Heart left ventricle (tissue), 16 donors: ENCODE data around the gene RABGAP1. TPM values are rescaled to one million over a fixed set of nuclear protein-coding genes. Genes with fewer than 3 reads are reported as not detected.
A peak's percentile ranks its signal among the peaks of the same experiment; 100 is the strongest.

Experiments used
- ATAC-seq, 4 donors: fragments of 200-7000 bp; cut with Tn5 transposase; one replicate each; pipeline ENCODE4 v1.9.1; 2020 to 2022; ENCODE audit warnings: moderate library complexity in 4 of 4, mild to moderate bottlenecking in 3 of 4, moderate number of reproducible peaks in 1 of 4
- DNase-seq, 5 donors: peaks; one replicate each; pipeline ENCODE4 v3.0.0-alpha.2; 2020
- H3K27ac ChIP-seq, 12 donors: fragments of 200-600 bp; sonication (generic) in 4 of 12; one replicate each; pipeline versions ENCODE4 v1.5.0 to v1.8.0; 2016 to 2022; ENCODE audit warnings: mild to moderate bottlenecking in 2 of 12
- H3K27me3 ChIP-seq, 9 donors: fragments of 200-600 bp; sonication (generic) in 2 of 9; one replicate each; pipeline versions ENCODE4 v1.5.1 to v1.8.0; 2016 to 2022; ENCODE audit warnings: mild to moderate bottlenecking in 3 of 9
- H3K36me3 ChIP-seq, 9 donors: fragments of 200-600 bp; sonication (generic) in 2 of 9; one replicate each; pipeline versions ENCODE4 v1.5.0 to v1.8.0; 2018 to 2022; ENCODE audit warnings: mild to moderate bottlenecking in 2 of 9
- H3K4me1 ChIP-seq, 12 donors: fragments of 200-600 bp; sonication (generic) in 4 of 12; one replicate each; pipeline versions ENCODE4 v1.5.0 to v1.8.0; 2016 to 2022; ENCODE audit warnings: mild to moderate bottlenecking in 3 of 12
- H3K4me3 ChIP-seq, 12 donors: fragments of 200-600 bp; sonication (generic) in 4 of 12; one replicate each; pipeline versions ENCODE4 v1.5.0 to v1.8.0; 2017 to 2022; ENCODE audit warnings: mild to moderate bottlenecking in 9 of 12, moderate library complexity in 4 of 12
- H3K9me3 ChIP-seq, 12 donors: fragments of 200-600 bp; sonication (generic) in 4 of 12; one replicate each; pipeline versions ENCODE4 v1.5.0 to v1.8.0; 2016 to 2022; ENCODE audit warnings: mild to moderate bottlenecking in 1 of 12
- CTCF ChIP-seq, 12 donors: fragments of 200-600 bp; sonication (generic) in 4 of 12; IDR thresholded peaks; one replicate each; pipeline versions ENCODE4 v1.5.0 to v1.8.0; 2018 to 2022; ENCODE audit warnings: antibody characterized with exemption in 12 of 12, mild to moderate bottlenecking in 5 of 12
- POLR2A ChIP-seq, 2 donors: fragments of 450-650 bp; IDR thresholded peaks; one replicate each; pipeline ENCODE4 v1.6.1; 2017; ENCODE audit warnings: antibody characterized with exemption in 2 of 2, mild to moderate bottlenecking in 2 of 2, moderate library complexity in 2 of 2
- WGBS, 4 donors: extraction: QIAGEN DNeasy Blood & Tissue Kit in 2 of 4; methylation state at CpG; one replicate each; pipeline versions ENCODE4 v1.1.5 to v1.1.7; 2013 to 2018; 5-methylcytosine and 5-hydroxymethylcytosine counted together
- intact Hi-C, 10 donors: fragments of 100-400 bp; cut with DNase I; formaldehyde crosslinking; loops; one replicate each; pipeline versions ENCODE4 v1.11.1 to v1.14.2; 2022
- polyA plus RNA-seq, 2 donors: library from polyadenylated mRNA; stranded (reverse); fragments of 200-250 nt; gene quantifications; one replicate each; pipeline ENCODE4 v1.2.3, GENCODE V29; 2013
- total RNA-seq, 9 donors: library from RNA; depleted of rRNA in 2 of 9; stranded (reverse); fragments of >200 nt in 2 of 9; fragmentation: NEBNext Ultra II Directional in 3 of 9; extraction: Animal tissue kit (Norgen Biotek cat#: 25700) in 3 of 9; gene quantifications; one replicate each; pipeline versions ENCODE4 v1.1.0 to v1.2.4, GENCODE V29; 2016 to 2023
- donor health status: ischemic (EF 13 %, LVEDD 7.1; RV severe dilation, severe dysfunction).
- donor health status: healthy with polysubstance abuse.
- donor health status: DM: no; HTN: yes; CAD: no.
- donor health status: DM: no; HTN: no; CAD: no.
- donor health status: ischemic (EF 25% LVEDD 6.9; RV normal size, moderate dysfunction).
- donor health status: ischemic (EF 25% LVEDD 5.7; RV mildly dilated, moderate dysfunction).
- donor health status: healthy.
- donor health status: DM: yes; HTN: yes; CAD: no.
- donor health status: ischemic (EF 35%, LVEDD 5.7; RV mildly dilated, moderate dysfunction).
- donor health status: nonischemic (EF 11% LVEDD 7.7; RV severe dilation, severe dysfunction).
- donor health status: DM: yes; HTN: yes; CAD: no.
- donor health status: PGD.
- donor health status: ischemic (EF 29% LVEDD 5.4; RV normal size, mild dysfunction).
- donor health status: nonischemic (EF 23%, LVEDD 6.1; RV moderate dilation, normal function).

RABGAP1 gene
- total and polyA plus RNA-seq, 11 donors = 11.8 to 62.2 (median 43.3) TPM

DNA sequence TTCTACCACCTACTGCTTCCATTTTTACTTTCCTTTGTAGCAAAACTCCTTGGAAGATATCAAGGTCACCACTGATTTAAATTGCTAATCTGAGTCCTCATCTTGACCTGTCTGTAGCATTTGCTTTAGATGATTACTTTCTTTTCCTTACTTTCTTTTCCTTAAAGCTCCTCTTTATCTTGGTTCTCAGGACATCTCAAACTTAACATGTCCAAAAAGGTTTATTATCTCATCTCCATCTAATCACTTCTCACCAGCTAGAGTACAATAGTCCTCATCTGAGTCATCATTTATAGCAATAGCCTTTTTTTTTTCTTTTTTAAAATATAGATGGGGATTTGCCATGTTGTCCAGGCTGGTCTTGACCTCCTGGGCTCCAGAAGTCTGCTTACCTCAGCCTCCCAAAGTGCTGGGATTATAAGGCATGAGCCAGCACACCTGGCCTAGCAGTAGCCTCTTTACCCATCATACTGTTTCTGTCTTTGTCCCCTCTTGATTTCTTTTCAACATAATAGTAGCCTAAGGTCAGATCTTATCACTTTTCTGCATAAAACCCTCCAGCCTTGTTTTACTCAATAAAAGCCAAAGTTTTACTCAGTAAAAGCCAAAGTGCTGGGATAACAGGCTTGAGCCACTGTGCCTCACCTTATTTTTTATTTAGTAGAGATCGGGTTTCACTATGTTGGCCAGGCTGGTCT, 59.7 kb downstream of the RABGAP1 start:
- WGBS, 4 donors = 94 to 99% (median 96%) methylated on average over 1 of the region's 1 CpG
- intact Hi-C loops = loop anchor here in 2 of 10 donors (2.0 to 5.0 kb wide), 2 partner anchors 14 to 77 kb away; no protein-coding TSS in a partner anchor
- no peak for TF ChIP-seq POLR2A (IDR thresholded peaks at IDR 0.05)
- no peak for TF ChIP-seq CTCF (IDR thresholded peaks at IDR 0.05)
- H3K4me3 ChIP-seq = no peak overlapping the region
- peaks cover 0 to 85% (median 59%) of the 10 kb centered on the region in 9 donors for H3K36me3 ChIP-seq
- ATAC-seq = no peak
- no peaks in the 10 kb centered on the region for H3K27me3 ChIP-seq
- no peaks in the 10 kb centered on the region for H3K9me3 ChIP-seq
- H3K4me1 ChIP-seq = peaks cover 0 to 24% (median 11%) of the 10 kb centered on the region in 12 donors
- H3K27ac ChIP-seq = no peak overlapping the region
- DNase-seq = no peak

DNA sequence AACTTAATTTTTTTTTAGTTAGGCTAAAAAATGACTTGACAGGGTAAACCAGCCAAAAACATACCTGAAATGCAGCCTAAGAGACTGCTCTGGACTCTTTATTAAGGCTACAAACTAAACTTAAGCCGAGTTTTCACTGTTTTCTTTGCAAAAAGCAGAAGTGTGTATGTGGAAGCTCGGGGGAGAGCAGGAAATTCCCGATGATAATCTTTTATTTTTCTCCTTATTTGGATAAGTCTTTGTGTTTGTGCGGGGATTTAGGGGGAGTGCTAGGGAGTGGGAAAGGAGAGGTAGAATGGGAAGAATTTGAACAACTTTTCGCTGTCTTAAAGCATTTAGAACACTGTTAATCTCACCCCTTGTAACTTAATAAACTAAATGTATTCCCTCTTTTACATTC, 61.9 kb downstream of the RABGAP1 start:
- H3K27ac ChIP-seq = peak overlapping the region in 8 of 12 donors; percentile 10 to 61 (median 36)
- no peak for TF ChIP-seq CTCF (IDR thresholded peaks at IDR 0.05)
- TF ChIP-seq POLR2A (IDR thresholded peaks at IDR 0.05) = no peak
- intact Hi-C loops = loop anchor here in 1 of 10 donors (5.0 kb wide), 1 partner anchor 75 kb away; no protein-coding TSS in a partner anchor
- H3K4me3 ChIP-seq = no peak overlapping the region
- 41 to 56% (median 48%) methylated on average over 5 of the region's 5 CpGs for WGBS, 4 donors
- no peaks in the 10 kb centered on the region for H3K27me3 ChIP-seq
- peaks cover 0 to 83% (median 44%) of the 10 kb centered on the region in 9 donors for H3K36me3 ChIP-seq
- H3K4me1 ChIP-seq = peaks cover 0 to 24% (median 11%) of the 10 kb centered on the region in 12 donors
- no peak for DNase-seq
- peak in 1 of 4 donors; percentile 32 for ATAC-seq
- no peaks in the 10 kb centered on the region for H3K9me3 ChIP-seq

GRCh38 chr9:123003466-123003865, 62.6 kb downstream of the RABGAP1 start:
- WGBS, 4 donors = 42 to 96% (median 91%) methylated on average over 2 of the region's 2 CpGs
- intact Hi-C loops = loop anchor here in 1 of 10 donors (5.0 kb wide), 1 partner anchor 74 kb away; no protein-coding TSS in a partner anchor
- Histone ChIP-seq H3K4me3 (no peak overlapping the region), H3K9me3 (no peaks in the 10 kb centered on the region), H3K27ac (peak overlapping the region in 7 of 12 donors; percentile 10 to 61 (median 36)), H3K4me1 (peaks cover 0 to 24% (median 13%) of the 10 kb centered on the region in 12 donors), H3K27me3 (no peaks in the 10 kb centered on the region), H3K36me3 (peaks cover 0 to 79% (median 37%) of the 10 kb centered on the region in 9 donors)
- no peak for DNase-seq
- TF ChIP-seq CTCF (IDR thresholded peaks at IDR 0.05) = no peak
- TF ChIP-seq POLR2A (IDR thresholded peaks at IDR 0.05) = no peak
- ATAC-seq = no peak

GRCh38 chr9:123005964-123006363, 65.1 kb downstream of the RABGAP1 start:
- TF ChIP-seq POLR2A (IDR thresholded peaks at IDR 0.05) (no peak), CTCF (IDR thresholded peaks at IDR 0.05) (no peak)
- H3K4me3 ChIP-seq = no peak overlapping the region
- WGBS, 4 donors = 73 to 83% (median 77%) methylated on average over 1 of the region's 1 CpG
- intact Hi-C loops = no loop called here
- H3K36me3 ChIP-seq = peaks cover 0 to 77% (median 37%) of the 10 kb centered on the region in 9 donors
- no peaks in the 10 kb centered on the region for H3K9me3 ChIP-seq
- no peaks in the 10 kb centered on the region for H3K27me3 ChIP-seq
- peaks cover 0 to 18% (median 13%) of the 10 kb centered on the region in 12 donors for H3K4me1 ChIP-seq
- no peak for DNase-seq
- no peak overlapping the region for H3K27ac ChIP-seq
- ATAC-seq = no peak
